Loucy (cell line): Measurements from ENCODE around the gene AUNIP.

Source experiments
- EZH2phosphoT487 ChIP-seq: fragments of 200-600 bp; IDR thresholded peaks from 2 replicates; pipeline ENCODE4 v1.6.1; 2018; ENCODE audit warnings: antibody characterized with exemption, mild to moderate bottlenecking, moderate library complexity, borderline replicate concordance
- TF ChIP-seq, protein P1 (sequence below): fragments of 200-600 bp; sonication (generic); conservative IDR thresholded peaks from 2 replicates; pipeline ENCODE4 v1.5.1; 2014; ENCODE audit warnings: mild to moderate bottlenecking, antibody characterized with exemption, low read length

DNA sequence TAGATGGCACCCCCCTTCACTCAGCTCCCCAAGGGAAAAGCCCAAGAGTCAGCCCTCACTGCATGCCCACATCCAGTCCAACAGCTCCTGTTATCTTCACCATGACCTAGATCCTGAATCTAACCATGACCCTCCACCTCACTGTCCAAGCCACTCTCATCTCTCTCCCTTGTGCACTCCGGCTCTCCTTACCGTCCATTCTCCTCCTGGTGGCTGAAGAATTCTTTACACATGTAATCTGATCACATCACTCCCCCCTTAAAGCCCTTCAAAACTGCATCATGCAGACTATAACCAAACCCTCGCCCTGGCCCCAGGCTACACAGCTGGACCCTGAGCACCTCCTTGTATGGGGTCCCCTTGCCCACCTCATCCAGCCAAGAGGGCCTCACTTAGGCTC, 30.2 kb upstream of the AUNIP start:
- TF ChIP-seq, protein P1, sequence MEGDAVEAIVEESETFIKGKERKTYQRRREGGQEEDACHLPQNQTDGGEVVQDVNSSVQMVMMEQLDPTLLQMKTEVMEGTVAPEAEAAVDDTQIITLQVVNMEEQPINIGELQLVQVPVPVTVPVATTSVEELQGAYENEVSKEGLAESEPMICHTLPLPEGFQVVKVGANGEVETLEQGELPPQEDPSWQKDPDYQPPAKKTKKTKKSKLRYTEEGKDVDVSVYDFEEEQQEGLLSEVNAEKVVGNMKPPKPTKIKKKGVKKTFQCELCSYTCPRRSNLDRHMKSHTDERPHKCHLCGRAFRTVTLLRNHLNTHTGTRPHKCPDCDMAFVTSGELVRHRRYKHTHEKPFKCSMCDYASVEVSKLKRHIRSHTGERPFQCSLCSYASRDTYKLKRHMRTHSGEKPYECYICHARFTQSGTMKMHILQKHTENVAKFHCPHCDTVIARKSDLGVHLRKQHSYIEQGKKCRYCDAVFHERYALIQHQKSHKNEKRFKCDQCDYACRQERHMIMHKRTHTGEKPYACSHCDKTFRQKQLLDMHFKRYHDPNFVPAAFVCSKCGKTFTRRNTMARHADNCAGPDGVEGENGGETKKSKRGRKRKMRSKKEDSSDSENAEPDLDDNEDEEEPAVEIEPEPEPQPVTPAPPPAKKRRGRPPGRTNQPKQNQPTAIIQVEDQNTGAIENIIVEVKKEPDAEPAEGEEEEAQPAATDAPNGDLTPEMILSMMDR, result no peak
- no peak for TF ChIP-seq EZH2phosphoT487
